ENCODE measurements around the gene SEMA6C. TPM values are rescaled to one million over a fixed set of nuclear protein-coding genes. Genes with fewer than 3 reads are reported as not detected.
A peak's percentile ranks its signal among the peaks of the same experiment; 100 is the strongest.

Gene SEMA6C
- total and polyA plus RNA-seq, 2 donors from 2014 or later: 7.6 to 17.4 TPM

DNA sequence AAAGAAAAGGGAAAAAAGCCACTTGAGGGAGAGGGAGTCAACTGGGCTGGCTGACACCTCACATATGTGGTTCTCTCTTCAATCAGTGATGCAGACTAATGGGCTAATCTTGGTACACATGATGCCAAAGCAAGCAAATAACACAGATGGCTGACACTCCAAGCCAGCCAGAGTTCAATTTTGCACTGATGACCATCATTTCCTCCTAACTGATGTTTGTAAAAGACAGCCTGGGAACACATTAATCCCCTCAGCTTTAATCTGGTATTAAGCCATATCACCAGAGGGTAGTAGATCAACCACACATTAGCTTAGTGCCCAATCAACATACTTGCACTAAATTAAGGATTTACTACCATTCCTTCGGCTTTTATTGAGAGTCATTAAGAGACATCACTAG is 40.8 kb upstream of the SEMA6C start:
- TF ChIP-seq, protein P1, sequence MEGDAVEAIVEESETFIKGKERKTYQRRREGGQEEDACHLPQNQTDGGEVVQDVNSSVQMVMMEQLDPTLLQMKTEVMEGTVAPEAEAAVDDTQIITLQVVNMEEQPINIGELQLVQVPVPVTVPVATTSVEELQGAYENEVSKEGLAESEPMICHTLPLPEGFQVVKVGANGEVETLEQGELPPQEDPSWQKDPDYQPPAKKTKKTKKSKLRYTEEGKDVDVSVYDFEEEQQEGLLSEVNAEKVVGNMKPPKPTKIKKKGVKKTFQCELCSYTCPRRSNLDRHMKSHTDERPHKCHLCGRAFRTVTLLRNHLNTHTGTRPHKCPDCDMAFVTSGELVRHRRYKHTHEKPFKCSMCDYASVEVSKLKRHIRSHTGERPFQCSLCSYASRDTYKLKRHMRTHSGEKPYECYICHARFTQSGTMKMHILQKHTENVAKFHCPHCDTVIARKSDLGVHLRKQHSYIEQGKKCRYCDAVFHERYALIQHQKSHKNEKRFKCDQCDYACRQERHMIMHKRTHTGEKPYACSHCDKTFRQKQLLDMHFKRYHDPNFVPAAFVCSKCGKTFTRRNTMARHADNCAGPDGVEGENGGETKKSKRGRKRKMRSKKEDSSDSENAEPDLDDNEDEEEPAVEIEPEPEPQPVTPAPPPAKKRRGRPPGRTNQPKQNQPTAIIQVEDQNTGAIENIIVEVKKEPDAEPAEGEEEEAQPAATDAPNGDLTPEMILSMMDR (IDR thresholded peaks at IDR 0.05; ENCODE audit: borderline replicate concordance, extremely low read depth, insufficient read depth): no peak
- no peak overlapping the region for H3K27ac ChIP-seq (ENCODE audit: low read depth in 2 of 2, low read length in 2 of 2)

DNA sequence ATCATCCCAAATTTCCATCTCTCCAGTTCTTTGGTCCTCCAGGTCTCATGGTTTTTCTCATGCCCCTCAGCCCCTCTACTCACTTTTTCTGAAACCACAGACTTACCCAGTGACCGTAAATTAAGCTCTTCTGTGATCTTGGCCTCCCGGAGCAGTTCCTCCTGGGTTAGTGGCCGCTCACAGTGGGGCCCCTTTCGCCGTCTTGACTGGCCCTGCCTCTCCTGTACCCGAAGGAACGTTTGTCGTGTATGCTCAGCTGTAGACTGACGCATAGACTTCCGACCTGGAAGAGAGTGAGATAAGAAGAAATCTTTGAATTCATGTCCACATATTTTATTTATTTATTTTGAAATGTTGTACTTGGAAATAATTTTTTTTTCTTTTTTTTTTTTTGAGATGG is 37.8 kb upstream of the SEMA6C start:
- DNase-seq (peak in 1 of 5 donors; percentile 53), FAIRE-seq (no peak)
- TF ChIP-seq, protein P1 (IDR thresholded peaks at IDR 0.05; ENCODE audit: borderline replicate concordance, extremely low read depth, insufficient read depth): no peak
- H3K9me3 ChIP-seq (ENCODE audit: control insufficient read depth in 2 of 3, insufficient read depth in 1 of 3, low read length in 3 of 3): no peaks in the 10 kb centered on the region
- H3K27me3 ChIP-seq (ENCODE audit: control insufficient read depth, insufficient read depth, low read length): no peaks in the 10 kb centered on the region
- intact Hi-C loops (cut with DNase I): no loop called here
- no peak overlapping the region for H3K9ac ChIP-seq (ENCODE audit: low read length in 3 of 3)
- H3K4me1 ChIP-seq (ENCODE audit: control insufficient read depth in 2 of 3, insufficient read depth in 2 of 3, low read depth in 1 of 3, low read length in 3 of 3): peaks cover 5 to 8% (median 6%) of the 10 kb centered on the region in 3 donors
- H3K4me3 ChIP-seq (ENCODE audit: low read length in 3 of 3): no peak overlapping the region
- H3K27ac ChIP-seq (ENCODE audit: low read depth in 2 of 2, low read length in 2 of 2): no peak overlapping the region
- peaks cover 12 to 28% (median 26%) of the 10 kb centered on the region in 3 donors for H3K36me3 ChIP-seq (ENCODE audit: control insufficient read depth in 2 of 3, insufficient read depth in 3 of 3, low read length in 3 of 3)

More for the DNA sequence above, 40.8 kb upstream of the SEMA6C start:
- FAIRE-seq (no peak), DNase-seq (no peak)
- Histone ChIP-seq H3K9me3 (ENCODE audit: control insufficient read depth in 2 of 3, insufficient read depth in 1 of 3, low read length in 3 of 3) (no peaks in the 10 kb centered on the region), H3K4me1 (ENCODE audit: control insufficient read depth in 2 of 3, insufficient read depth in 2 of 3, low read depth in 1 of 3, low read length in 3 of 3) (peaks cover 5 to 11% (median 6%) of the 10 kb centered on the region in 3 donors), H3K4me3 (ENCODE audit: low read length in 3 of 3) (no peak overlapping the region), H3K36me3 (ENCODE audit: control insufficient read depth in 2 of 3, insufficient read depth in 3 of 3, low read length in 3 of 3) (peaks cover 12 to 14% (median 14%) of the 10 kb centered on the region in 3 donors), H3K9ac (ENCODE audit: low read length in 3 of 3) (no peak overlapping the region), H3K27me3 (ENCODE audit: control insufficient read depth, insufficient read depth, low read length) (no peaks in the 10 kb centered on the region)
- intact Hi-C loops (cut with DNase I): no loop called here

DNA sequence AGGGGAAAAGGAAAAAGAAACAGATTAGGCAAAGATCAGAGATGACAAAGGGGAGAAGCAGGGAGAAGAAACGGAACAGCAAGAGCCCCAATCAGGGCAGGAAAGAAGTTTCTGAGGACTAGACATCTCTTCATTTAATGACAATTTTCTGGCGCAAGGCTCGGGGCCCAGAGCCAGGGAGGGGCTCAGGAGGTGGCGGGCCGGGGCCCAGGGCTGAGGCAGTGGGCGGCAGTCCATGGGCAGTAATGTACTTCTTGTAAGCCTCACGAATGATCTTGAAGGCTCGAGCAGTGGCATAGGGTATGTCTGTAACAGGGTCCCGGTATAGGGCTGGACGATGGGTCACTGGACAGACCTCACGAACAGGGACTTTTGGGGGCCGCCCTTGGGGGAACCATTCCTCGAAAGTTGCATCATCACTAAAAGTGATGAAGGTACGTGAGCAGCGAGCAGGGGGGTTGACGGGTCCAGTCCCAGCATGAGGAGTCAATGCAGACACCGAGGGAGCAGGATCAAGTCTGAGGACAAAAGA is 30.1 kb upstream of the SEMA6C start:
- DNase-seq (peak in 1 of 5 donors; percentile 43), FAIRE-seq (no peak)
- H3K27ac ChIP-seq (ENCODE audit: low read depth in 2 of 2, low read length in 2 of 2): no peak overlapping the region
- TF ChIP-seq, protein P1 (IDR thresholded peaks at IDR 0.05; ENCODE audit: borderline replicate concordance, extremely low read depth, insufficient read depth): no peak
- no peak overlapping the region for H3K4me3 ChIP-seq (ENCODE audit: low read length in 3 of 3)
- peaks cover 4 to 39% (median 26%) of the 10 kb centered on the region in 3 donors for H3K36me3 ChIP-seq (ENCODE audit: control insufficient read depth in 2 of 3, insufficient read depth in 3 of 3, low read length in 3 of 3)
- intact Hi-C loops (cut with DNase I): no loop called here
- H3K9me3 ChIP-seq (ENCODE audit: control insufficient read depth in 2 of 3, insufficient read depth in 1 of 3, low read length in 3 of 3): no peaks in the 10 kb centered on the region
- no peaks in the 10 kb centered on the region for H3K4me1 ChIP-seq (ENCODE audit: control insufficient read depth in 2 of 3, insufficient read depth in 2 of 3, low read depth in 1 of 3, low read length in 3 of 3)
- H3K27me3 ChIP-seq (ENCODE audit: control insufficient read depth, insufficient read depth, low read length): no peaks in the 10 kb centered on the region
- no peak overlapping the region for H3K9ac ChIP-seq (ENCODE audit: low read length in 3 of 3)

DNA sequence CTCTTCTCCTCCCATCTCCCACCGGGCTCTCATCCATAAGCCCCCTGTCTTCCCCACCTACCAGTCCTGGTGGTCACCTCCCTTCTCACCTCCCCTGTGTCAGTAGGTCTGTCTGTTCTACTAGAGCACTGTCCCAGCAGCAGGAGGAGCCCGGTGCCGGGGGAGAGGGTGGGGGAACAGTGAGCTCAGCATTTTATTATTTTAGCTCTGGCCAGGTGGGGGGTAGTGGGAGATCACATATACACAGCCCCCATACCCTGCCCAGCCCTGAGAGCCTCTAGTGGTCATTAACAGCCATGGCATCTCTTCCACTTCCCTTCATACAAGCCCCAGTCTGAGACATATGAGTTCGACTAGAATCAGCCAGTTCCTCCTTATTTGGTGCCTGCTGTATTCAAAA is 29.4 kb upstream of the SEMA6C start, which contains the start of gene TMOD4:
TSS of gene TMOD4 (minus strand) at position 119 of the 400 bp plus-strand sequence. CDS start 1,106 bp downstream, outside the sequence.
- no peaks in the 10 kb centered on the region for H3K27me3 ChIP-seq (ENCODE audit: control insufficient read depth, insufficient read depth, low read length)
- TF ChIP-seq, protein P1 (IDR thresholded peaks at IDR 0.05; ENCODE audit: borderline replicate concordance, extremely low read depth, insufficient read depth): peak; percentile 26
- no peak within 1 kb of the TSS for H3K4me3 ChIP-seq (ENCODE audit: low read length in 3 of 3)
- intact Hi-C loops (cut with DNase I): no loop called here
- H3K36me3 ChIP-seq (ENCODE audit: control insufficient read depth in 2 of 3, insufficient read depth in 3 of 3, low read length in 3 of 3): peaks cover 4 to 33% (median 23%) of the 10 kb centered on the region in 3 donors
- FAIRE-seq (no peak), DNase-seq (peak in 1 of 5 donors; percentile 39)
- H3K27ac ChIP-seq (ENCODE audit: low read depth in 2 of 2, low read length in 2 of 2): no peak within 1 kb of the TSS
- H3K9me3 ChIP-seq (ENCODE audit: control insufficient read depth in 2 of 3, insufficient read depth in 1 of 3, low read length in 3 of 3): no peaks in the 10 kb centered on the region
- H3K4me1 ChIP-seq (ENCODE audit: control insufficient read depth in 2 of 3, insufficient read depth in 2 of 3, low read depth in 1 of 3, low read length in 3 of 3): no peaks in the 10 kb centered on the region
- no peak within 1 kb of the TSS for H3K9ac ChIP-seq (ENCODE audit: low read length in 3 of 3)

Data from kidney (tissue), 14 donors.